ENCODE measurements around the gene NDUFA5. TPM values are rescaled to one million over a fixed set of nuclear protein-coding genes. Genes with fewer than 3 reads are reported as not detected.

NDUFA5 gene
- total RNA-seq, result 10 to 100 TPM; 48.8 to 52.2 TPM

GRCh38 chr7:123557398-123558288 lies at the start of gene NDUFA5:
Gene NDUFA5 (minus strand): TSS chr7:123557818. CDS start chr7:123557795, 23 bp downstream.

GRCh38 chr7:123601530-123601929 lies 43.9 kb upstream of the NDUFA5 start, which contains the start of gene ASB15:
Gene ASB15 (plus strand): TSS chr7:123601821. CDS start chr7:123614503, 12,682 bp downstream.

GRCh38 chr7:123534383-123535260 lies 23.0 kb downstream of the NDUFA5 start, which contains the start of gene IQUB:
Gene IQUB (minus strand): TSS chr7:123534595. CDS start chr7:123512340, 22,255 bp downstream.

Other genes starting within 250 kb of the NDUFA5 start
- gene IQUB, start 23.2 kb downstream of the NDUFA5 start, total RNA-seq, result under 1 TPM in 1 of 2 experiments, not detected in 1; 0.10 TPM
- gene ASB15, start 44.0 kb upstream of the NDUFA5 start, total RNA-seq, result not detected
- not detected for gene LMOD2, start 98.0 kb upstream of the NDUFA5 start, total RNA-seq
- 1 to 10 TPM; 8.0 to 8.5 TPM for gene WASL, start 191.2 kb upstream of the NDUFA5 start, total RNA-seq